ENCODE measurements around the gene RGMB.
A peak's percentile ranks its signal among the peaks of the same experiment; 100 is the strongest.
"Not testable (repeated sequence)": the region's sequence is repeated elsewhere in the genome, so short reads cannot be mapped to it uniquely, and the experiment has no call there.

Gene RGMB

GRCh38 chr5:98773464-98774191 lies at the start of gene RGMB:
Gene RGMB, plus strand, starts transcription at chr5:98773663. Its CDS starts 408 bp downstream, at chr5:98774071.
- DNase-seq (ENCODE audit: low read depth) = peak; percentile 100
- TF ChIP-seq CTCF (conservative IDR thresholded peaks at IDR 0.05; ENCODE audit: low read depth, low read length) = no peak
- H3K4me3 ChIP-seq (ENCODE audit: low read depth, low read length) = peak within 1 kb of the TSS; percentile 80

GRCh38 chr5:98726258-98726657 lies 47.2 kb upstream of the RGMB start:
- no peak for DNase-seq (ENCODE audit: low read depth)
- H3K4me3 ChIP-seq (ENCODE audit: low read depth, low read length) = no peak overlapping the region
- no peak for TF ChIP-seq CTCF (conservative IDR thresholded peaks at IDR 0.05; ENCODE audit: low read depth, low read length)

- no peak overlapping the region for H3K4me3 ChIP-seq (ENCODE audit: low read depth, low read length)
- no peak for TF ChIP-seq CTCF (conservative IDR thresholded peaks at IDR 0.05; ENCODE audit: low read depth, low read length)
- DNase-seq (ENCODE audit: low read depth) = no peak
Measured at GRCh38 chr5:98727686-98728085, 45.8 kb upstream of the RGMB start.

- DNase-seq (ENCODE audit: low read depth) = no peak
- TF ChIP-seq CTCF (conservative IDR thresholded peaks at IDR 0.05; ENCODE audit: low read depth, low read length) = no peak
- H3K4me3 ChIP-seq (ENCODE audit: low read depth, low read length) = no peak overlapping the region
Measured at GRCh38 chr5:98734646-98735045, 38.8 kb upstream of the RGMB start.

GRCh38 chr5:98735806-98736507 lies 37.5 kb upstream of the RGMB start:
- no peak overlapping the region for H3K4me3 ChIP-seq (ENCODE audit: low read depth, low read length)
- peak; percentile 56 for DNase-seq (ENCODE audit: low read depth)
- no peak for TF ChIP-seq CTCF (conservative IDR thresholded peaks at IDR 0.05; ENCODE audit: low read depth, low read length)

GRCh38 chr5:98736753-98737152 lies 36.7 kb upstream of the RGMB start:
- TF ChIP-seq CTCF (conservative IDR thresholded peaks at IDR 0.05; ENCODE audit: low read depth, low read length) = no peak
- DNase-seq (ENCODE audit: low read depth) = no peak
- no peak overlapping the region for H3K4me3 ChIP-seq (ENCODE audit: low read depth, low read length)

GRCh38 chr5:98737441-98737840 lies 36.0 kb upstream of the RGMB start:
- DNase-seq (ENCODE audit: low read depth); H3K4me3 ChIP-seq (ENCODE audit: low read depth, low read length): not testable (repeated sequence)

GRCh38 chr5:98738481-98739149 lies 34.8 kb upstream of the RGMB start:
- H3K4me3 ChIP-seq (ENCODE audit: low read depth, low read length); DNase-seq (ENCODE audit: low read depth): not testable (repeated sequence)

Measured in choroid plexus epithelial cell (primary cell).